Caki2 (cell line): ENCODE measurements around the gene HFE. TPM values are rescaled to one million over a fixed set of nuclear protein-coding genes. Genes with fewer than 3 reads are reported as not detected.
"Not testable (repeated sequence)": the region's sequence is repeated elsewhere in the genome, so short reads cannot be mapped to it uniquely, and the experiment has no call there.

ENCODE experiments used
- DNase-seq: peaks from one replicate; pipeline ENCODE4 v3.0.0-alpha.2; 2015; ENCODE audit warnings: low read depth
- in situ Hi-C: cut with HindIII; loops from 2 replicates; pipeline ENCODE4 v1.10.0; 2016; ENCODE audit warnings: low sequenced_read_pairs, low pct_unique_long_range_greater_than_20kb, mixed read lengths
- total RNA-seq: library from RNA; depleted of rRNA; stranded (reverse); fragments of >200 nt; shearing (Covaris generic); gene quantifications from 2 replicates; pipeline ENCODE4 v1.2.3, GENCODE V29; 2014; ENCODE audit warnings: low replicate concordance

The HFE gene
- total RNA-seq, 1 experiment from 2014 or later: 32.5 TPM

DNA sequence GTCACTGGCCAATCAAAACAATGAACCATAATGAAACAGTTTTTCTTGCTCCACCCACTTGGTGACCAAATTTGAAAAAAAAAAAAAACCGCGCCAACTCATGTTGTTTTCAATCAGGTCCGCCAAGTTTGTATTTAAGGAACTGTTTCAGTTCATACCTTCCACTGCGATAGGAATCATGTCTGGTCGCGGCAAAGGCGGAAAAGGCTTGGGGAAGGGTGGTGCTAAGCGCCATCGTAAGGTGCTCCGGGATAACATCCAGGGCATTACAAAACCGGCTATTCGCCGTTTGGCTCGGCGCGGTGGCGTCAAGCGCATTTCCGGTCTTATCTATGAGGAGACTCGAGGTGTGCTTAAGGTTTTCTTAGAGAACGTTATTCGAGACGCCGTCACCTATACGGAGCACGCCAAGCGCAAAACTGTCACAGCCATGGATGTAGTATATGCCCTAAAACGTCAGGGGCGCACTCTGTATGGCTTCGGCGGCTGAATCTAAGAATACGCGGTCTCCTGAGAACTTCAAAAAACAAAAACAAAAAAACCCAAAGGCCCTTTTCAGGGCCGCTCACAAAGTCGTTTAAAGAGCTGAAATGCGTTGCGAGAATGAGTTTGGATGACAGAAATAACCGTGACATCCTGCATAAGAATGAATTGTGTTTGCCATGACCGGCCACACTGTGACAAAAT is 16.7 kb downstream of the HFE start:
- peak; percentile 99 for DNase-seq
- in situ Hi-C loops: no loop called here

- peak; percentile 75 for DNase-seq
- in situ Hi-C loops: no loop called here
These were observed 17.4 kb downstream of the HFE start for GRCh38 chr6:26104457-26105108.

DNA sequence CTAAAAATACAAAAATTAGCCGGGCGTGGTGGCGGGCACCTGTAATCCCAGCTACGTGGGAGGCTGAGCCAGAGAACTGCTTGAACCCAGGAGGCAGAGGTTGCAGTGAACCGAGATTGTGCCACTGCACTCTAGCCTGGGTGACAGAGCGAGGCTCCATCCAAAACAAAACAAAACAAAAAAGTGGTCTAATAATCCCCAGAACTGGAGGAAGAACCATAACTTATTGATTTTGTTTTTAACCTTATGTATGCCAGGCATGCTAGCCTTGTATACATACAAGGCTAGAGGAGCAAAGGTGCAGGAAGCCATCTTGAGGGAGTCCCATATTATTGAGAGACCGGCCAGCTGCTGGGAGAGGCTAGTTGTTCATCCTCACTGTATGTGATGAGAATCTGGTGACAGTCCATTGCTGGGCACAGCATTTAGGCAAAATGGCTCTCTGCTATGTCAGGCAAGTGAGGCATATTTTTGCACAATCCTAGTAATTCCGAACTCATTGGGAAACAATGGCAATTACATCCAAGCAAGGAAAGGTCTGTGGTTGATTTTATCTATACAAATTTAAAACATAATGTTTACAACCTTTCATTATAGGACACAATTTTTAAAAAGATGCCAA is 18.0 kb downstream of the HFE start:
- in situ Hi-C loops: no loop called here
- no peak for DNase-seq

DNA sequence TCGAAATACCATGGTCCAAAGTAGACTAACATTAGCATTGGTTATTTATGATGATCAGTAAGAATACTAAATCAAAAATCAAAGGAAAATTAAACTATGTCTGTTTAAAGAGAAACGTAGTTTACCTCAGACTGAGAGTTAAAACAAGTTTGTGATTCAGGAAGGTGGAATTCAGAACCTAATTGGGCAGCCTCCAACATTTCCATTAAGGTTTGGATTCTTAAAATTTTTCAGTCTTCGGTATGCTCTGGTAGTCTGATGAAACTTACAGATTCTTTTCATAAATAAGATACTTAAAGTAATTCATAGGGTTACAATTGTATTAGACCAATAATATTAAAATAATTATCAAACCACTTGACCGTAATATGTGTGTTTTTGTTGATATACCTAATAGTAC is 18.6 kb downstream of the HFE start:
- no peak for DNase-seq
- in situ Hi-C loops: no loop called here

- DNase-seq: no peak
- in situ Hi-C loops: no loop called here
These were observed 20.7 kb downstream of the HFE start for GRCh38 chr6:26107935-26108334.

DNA sequence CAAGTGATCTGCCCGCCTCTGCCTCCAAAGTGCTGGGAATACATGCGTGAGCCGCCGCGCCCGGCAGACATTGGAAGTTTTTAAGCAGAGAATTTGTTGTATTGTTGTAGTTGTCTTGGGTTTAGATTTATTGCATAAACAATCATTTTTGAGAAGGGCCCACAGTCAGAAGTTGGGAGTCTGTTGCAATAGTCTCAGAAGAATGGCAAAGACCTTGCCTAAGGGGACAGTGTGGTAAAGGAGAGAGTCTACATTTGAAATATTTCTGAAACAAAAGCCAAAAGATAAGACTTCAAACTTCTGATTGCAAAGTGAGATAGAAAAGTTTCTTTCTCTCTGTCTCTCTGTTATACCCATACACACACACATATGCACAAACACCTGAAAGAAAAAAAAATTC is 22.5 kb downstream of the HFE start:
- in situ Hi-C loops: no loop called here
- DNase-seq: no peak

GRCh38 chr6:26113570-26113969 is 26.3 kb downstream of the HFE start:
- in situ Hi-C loops: no loop called here
- no peak for DNase-seq

DNA sequence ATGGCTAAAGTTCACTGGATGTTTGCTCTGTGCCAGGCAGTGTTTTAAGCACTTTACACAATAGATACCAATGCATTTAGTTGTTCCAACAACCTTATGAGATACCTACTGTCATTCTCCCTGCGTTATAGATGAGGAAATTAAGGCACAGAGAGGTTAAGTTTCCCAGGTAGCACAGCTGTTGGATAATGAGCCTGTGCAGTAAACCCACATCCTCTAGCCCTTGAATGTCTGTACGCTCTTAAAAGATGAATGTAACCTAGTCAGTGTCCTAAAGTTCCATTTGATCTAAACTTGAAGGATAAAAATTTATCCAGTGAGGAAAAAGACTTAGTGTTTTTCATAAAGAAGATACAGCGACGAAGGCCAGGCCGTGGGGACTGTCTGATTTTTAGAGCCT is 28.0 kb downstream of the HFE start:
- DNase-seq: no peak
- in situ Hi-C loops: no loop called here

DNA sequence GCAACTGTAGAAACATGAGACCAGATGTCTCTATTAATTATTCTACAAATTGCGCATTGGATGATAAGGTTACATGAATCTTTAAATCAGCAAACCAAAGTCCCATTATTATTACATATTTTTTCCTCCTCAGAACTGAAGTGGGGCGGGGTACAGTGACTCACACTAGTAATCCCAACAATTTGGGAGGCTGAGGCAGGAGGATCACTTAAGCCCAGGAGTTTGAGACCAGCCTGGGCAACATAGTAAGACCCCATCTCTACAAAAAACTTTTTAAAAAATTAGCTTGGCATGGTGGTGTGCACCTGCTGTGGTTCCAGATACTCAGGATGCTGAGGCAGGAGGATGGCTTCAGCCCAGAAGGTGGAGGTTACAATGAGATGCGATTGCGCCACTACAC is 29.0 kb downstream of the HFE start:
- no peak for DNase-seq
- in situ Hi-C loops: no loop called here

GRCh38 chr6:26118999-26119398 is 31.8 kb downstream of the HFE start:
- in situ Hi-C loops: no loop called here
- DNase-seq: peak; percentile 87

DNA sequence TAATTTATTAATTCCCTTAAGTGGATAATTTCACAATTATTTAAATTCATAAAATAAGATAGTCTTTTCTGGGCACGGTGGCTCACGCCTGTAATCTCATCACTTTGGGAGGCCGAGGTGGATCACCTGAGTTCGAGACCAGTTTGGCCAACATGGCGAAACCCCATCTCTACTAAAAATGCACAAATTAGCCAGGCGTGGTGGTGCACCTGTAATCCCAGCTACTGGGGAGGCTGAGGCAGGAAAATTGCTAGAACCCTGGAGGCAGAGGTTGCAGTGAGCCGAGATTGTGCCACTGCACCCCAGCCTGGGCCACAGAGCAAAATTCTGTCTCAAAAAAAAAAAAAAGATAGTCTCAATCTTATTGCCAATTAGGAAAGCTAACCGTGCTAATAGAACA is 32.9 kb downstream of the HFE start:
- in situ Hi-C loops: not testable (repeated sequence)

DNA sequence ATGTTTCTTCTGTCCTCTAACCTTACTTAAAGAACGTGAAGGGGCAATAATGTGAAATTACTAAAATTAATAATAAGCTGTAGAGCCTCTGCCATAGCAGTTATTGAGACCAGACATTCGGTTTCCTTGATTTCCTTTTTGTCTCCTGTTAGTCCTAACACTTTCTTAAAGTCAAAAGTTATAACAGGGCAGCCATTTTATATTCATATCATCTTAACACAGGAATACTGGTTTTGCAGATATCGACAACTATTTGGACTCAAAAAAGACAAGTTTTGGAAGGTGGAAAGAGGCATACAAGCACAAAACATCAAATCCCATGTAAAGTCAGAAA is 33.5 kb downstream of the HFE start:
- in situ Hi-C loops: no loop called here
- DNase-seq: no peak

More for the DNA sequence above, 32.9 kb downstream of the HFE start:
- DNase-seq: not testable (repeated sequence)

DNA sequence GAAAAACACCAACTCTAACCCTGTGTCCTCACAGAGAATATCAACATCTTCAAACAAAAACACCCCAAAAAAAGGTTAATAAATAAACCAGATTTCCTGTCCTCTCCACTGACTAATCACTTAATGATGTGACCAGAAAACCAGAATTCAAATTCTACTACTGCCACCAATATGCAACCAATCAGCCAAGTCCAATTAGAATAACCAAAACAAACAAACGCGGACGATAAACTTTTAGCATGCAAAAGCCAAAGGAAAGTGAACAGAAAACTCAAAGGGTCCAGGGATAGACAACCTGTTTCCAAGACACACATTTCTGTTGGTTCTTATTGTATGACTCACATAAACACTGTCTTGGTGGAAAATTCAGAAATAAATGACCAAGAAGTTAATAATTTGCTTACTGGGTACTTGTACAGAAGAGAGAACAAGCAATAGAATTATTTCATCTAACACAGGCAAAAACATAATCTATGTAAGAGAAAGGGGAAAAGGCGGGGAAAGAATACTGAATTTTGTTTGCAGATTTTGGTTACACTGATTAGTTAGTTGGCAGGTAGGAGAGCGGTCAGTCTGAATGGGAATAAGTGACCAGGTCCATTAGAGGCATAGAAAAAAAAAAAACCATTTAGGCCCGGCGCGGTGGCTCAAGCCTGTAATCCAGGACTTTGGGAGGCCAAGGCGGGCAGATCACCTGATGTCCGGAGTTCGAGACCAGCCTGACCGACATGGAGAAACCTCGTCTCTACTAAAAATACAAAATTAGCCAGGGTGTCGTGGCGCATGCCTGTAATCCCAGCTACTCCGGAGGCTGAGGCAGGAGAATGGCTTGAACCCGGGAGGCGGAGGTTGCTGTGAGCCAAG is 34.1 kb downstream of the HFE start:
- peak; percentile 100 for DNase-seq
- in situ Hi-C loops: no loop called here

DNA sequence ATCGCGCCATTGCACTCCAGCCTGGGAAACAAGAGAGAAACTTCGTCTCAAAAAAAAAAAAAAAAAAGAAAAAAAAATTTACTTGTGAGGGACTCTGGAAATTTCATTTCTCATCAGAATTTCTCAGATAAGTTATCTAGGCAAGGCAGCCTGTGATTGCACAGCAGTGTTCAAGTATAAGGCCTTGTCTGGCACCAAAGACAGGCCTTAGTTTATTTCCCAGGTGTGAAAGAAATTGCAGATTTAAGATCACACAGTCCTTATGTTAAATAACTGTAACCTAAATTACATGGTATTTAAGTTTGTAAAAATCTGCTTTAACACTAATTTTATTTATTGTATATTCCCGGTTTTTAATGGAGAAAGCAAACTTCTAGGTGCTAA is 34.8 kb downstream of the HFE start:
- DNase-seq: peak; percentile 31
- in situ Hi-C loops: no loop called here

- DNase-seq: no peak
- in situ Hi-C loops: no loop called here
These were observed 35.2 kb downstream of the HFE start for GRCh38 chr6:26122402-26122792.

DNA sequence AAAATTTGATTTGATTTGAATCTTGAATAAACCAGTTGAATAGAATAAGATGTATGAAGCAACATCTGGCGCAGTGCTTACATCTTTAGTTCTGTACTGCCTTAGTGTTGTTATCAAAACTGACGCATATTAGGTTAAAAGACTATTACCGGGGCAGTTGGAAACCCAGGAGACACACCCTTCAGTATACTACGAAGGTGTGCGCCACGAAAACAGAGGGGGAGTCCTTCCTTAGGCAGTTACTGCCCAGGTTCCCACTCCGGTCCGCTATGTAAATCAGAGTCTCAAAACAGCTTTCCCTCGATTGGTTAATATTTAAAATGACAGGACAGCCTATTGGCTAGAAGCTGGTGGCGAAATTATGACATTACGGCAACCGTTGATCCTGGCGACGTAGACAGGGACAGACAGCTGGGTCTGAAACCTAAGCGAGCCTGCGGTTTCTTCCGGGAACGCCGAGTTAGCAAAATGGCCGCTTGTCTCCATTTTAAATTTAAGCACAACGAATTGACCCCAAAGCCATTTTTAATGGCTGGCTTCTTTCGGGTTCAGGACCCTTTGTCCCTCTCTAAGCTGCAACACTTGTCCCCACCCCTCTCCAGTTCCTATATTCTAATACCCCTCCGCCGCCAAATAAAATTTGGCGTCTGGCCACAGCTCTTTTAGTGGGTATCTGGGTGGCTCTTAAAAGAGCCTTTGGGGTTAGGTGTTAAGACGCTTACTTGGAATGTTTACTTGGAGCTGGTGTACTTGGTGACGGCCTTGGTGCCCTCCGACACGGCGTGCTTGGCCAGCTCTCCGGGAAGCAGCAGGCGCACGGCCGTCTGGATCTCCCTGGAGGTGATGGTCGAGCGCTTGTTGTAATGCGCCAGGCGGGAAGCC is 35.8 kb downstream of the HFE start:
- peak; percentile 99 for DNase-seq
- in situ Hi-C loops: no loop called here

DNA sequence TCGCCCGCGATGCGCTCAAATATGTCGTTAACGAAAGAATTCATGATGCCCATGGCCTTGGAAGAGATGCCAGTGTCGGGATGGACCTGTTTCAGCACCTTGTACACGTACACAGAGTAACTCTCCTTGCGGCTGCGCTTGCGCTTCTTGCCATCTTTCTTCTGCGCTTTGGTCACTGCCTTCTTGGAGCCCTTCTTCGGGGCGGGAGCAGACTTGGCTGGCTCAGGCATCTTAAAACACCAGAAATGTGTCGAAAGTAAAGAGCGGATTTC is 36.4 kb downstream of the HFE start:
- no peak for DNase-seq
- in situ Hi-C loops: no loop called here
